Ammon's horn (tissue), 1 donor: ENCODE measurements around the gene LGALS3BP.

Source experiments
- DNase-seq: peaks from one replicate; pipeline ENCODE4 v3.0.0-alpha.2; 2016; ENCODE audit warnings: low spot score

Gene LGALS3BP

GRCh38 chr17:78937561-78937960 is 42.2 kb downstream of the LGALS3BP start:
- no peak for DNase-seq

- no peak for DNase-seq
Measured at GRCh38 chr17:78935419-78936323, 44.1 kb downstream of the LGALS3BP start.

- no peak for DNase-seq
Measured at GRCh38 chr17:78934681-78935418, 44.9 kb downstream of the LGALS3BP start.

- DNase-seq, result peak; percentile 90
Measured at GRCh38 chr17:78933959-78934568, 45.7 kb downstream of the LGALS3BP start.

- DNase-seq, result no peak
Measured at GRCh38 chr17:78933025-78933958, 46.4 kb downstream of the LGALS3BP start.

- DNase-seq, result no peak
Measured at GRCh38 chr17:78929908-78930775, 49.6 kb downstream of the LGALS3BP start.

GRCh38 chr17:78925662-78926555 is 53.8 kb downstream of the LGALS3BP start:
- DNase-seq, result peak; percentile 68

- peak; percentile 91 for DNase-seq
Measured at GRCh38 chr17:78925234-78925633, 54.5 kb downstream of the LGALS3BP start, which contains the start of gene TIMP2. TSS of gene TIMP2 (minus strand) at chr17:78925387. CDS start at chr17:78925088, 299 bp downstream.

- DNase-seq, result no peak
Measured at GRCh38 chr17:78924481-78925151, 55.1 kb downstream of the LGALS3BP start.

- DNase-seq, result no peak
Measured at GRCh38 chr17:78923660-78924453, 55.9 kb downstream of the LGALS3BP start.

- peak; percentile 54 for DNase-seq
Measured at GRCh38 chr17:78922816-78923498, 56.8 kb downstream of the LGALS3BP start.

GRCh38 chr17:78921437-78921971 is 58.2 kb downstream of the LGALS3BP start:
- peak; percentile 83 for DNase-seq
